IMR-90 (cell line): ENCODE measurements around the gene NBEA. TPM values are rescaled to one million over a fixed set of nuclear protein-coding genes. Genes with fewer than 3 reads are reported as not detected.

Source experiments
- ATAC-seq: fragments of 200-7000 bp; cut with Tn5 transposase; 2 replicates; pipeline ENCODE4 v1.9.1; 2020; ENCODE audit warnings: low read depth, mild to moderate bottlenecking, moderate library complexity
- BruUV-seq: library from RNA; stranded (reverse); fragments of 400-500 nt; replicated peaks from 2 replicates; lab custom pipeline; 2021; lab: Mats Ljungman, UMichigan
- CTCF ChIA-PET: fragments of 300-600 bp; formaldehyde crosslinking; extraction: SDS; loops from one replicate; lab custom pipeline; 2021; ENCODE audit warnings: antibody characterized with exemption; lab: Yijun Ruan, JAX
- POLR2A ChIA-PET: fragments of 300-600 bp; sonication (Branson Sonifier 250); formaldehyde crosslinking; loops from one replicate; lab custom pipeline; 2022; ENCODE audit warnings: antibody characterized with exemption; ENCODE audit not compliant: unreplicated experiment; lab: Charles Lee
- DNase-seq: peaks from one replicate; pipeline ENCODE4 v3.0.0; 2013
- H2AFZ ChIP-seq: replicated peaks from 2 replicates; pipeline ENCODE3; 2013; ENCODE audit warnings: low read length, mild to moderate bottlenecking; ENCODE audit not compliant: poor library complexity
- H2AK5ac ChIP-seq: 2 replicates; pipeline ENCODE4 v1.6.1; 2013; ENCODE audit warnings: low read depth, low read length, inconsistent platforms
- H2AK9ac ChIP-seq: replicated peaks from 2 replicates; pipeline ENCODE3; 2013; ENCODE audit warnings: mild to moderate bottlenecking, low read depth, low read length, moderate library complexity; ENCODE audit not compliant: poor library complexity
- H2BK120ac ChIP-seq: 2 replicates; pipeline ENCODE4 v1.6.1; 2013; ENCODE audit warnings: low read depth, low read length, inconsistent platforms
- H2BK15ac ChIP-seq: 3 replicates; pipeline ENCODE4 v1.6.1; 2013; ENCODE audit warnings: low read depth, low read length, inconsistent platforms
- H2BK20ac ChIP-seq: 2 replicates; pipeline ENCODE4 v1.6.1; 2013; ENCODE audit warnings: low read depth, mild to moderate bottlenecking, inconsistent platforms, low read length, moderate library complexity
- H2BK5ac ChIP-seq: 2 replicates; pipeline ENCODE4 v1.6.1; 2013; ENCODE audit warnings: mild to moderate bottlenecking, low read depth, low read length, inconsistent platforms; ENCODE audit not compliant: poor library complexity, severe bottlenecking
- H3K14ac ChIP-seq: replicated peaks from 2 replicates; pipeline ENCODE4 v1.6.1; 2013; ENCODE audit warnings: low read depth, low read length, inconsistent platforms
- H3K18ac ChIP-seq: 2 replicates; pipeline ENCODE4 v1.6.1; 2013; ENCODE audit warnings: low read depth, low read length, control low read depth
- H3K23ac ChIP-seq: 2 replicates; pipeline ENCODE4 v1.6.1; 2013; ENCODE audit warnings: low read depth, low read length, inconsistent platforms
- H3K27ac ChIP-seq: 2 replicates; pipeline ENCODE4 v1.5.1; 2013; ENCODE audit warnings: mild to moderate bottlenecking, control low read depth, low read length; ENCODE audit not compliant: insufficient read depth
- H3K27me3 ChIP-seq: 2 replicates; pipeline ENCODE4 v1.6.1; 2013; ENCODE audit warnings: low read length; ENCODE audit not compliant: control insufficient read depth, insufficient read depth
- H3K36me3 ChIP-seq: 2 replicates; pipeline ENCODE4 v1.6.1; 2013; ENCODE audit warnings: low read length, mixed read lengths; ENCODE audit not compliant: control insufficient read depth, insufficient read depth
- H3K4ac ChIP-seq: 2 replicates; pipeline ENCODE4 v1.6.1; 2013; ENCODE audit warnings: low read depth, low read length, inconsistent platforms
- H3K4me1 ChIP-seq: 2 replicates; pipeline ENCODE4 v1.6.1; 2013; ENCODE audit warnings: low read length, mixed read lengths; ENCODE audit not compliant: control insufficient read depth, insufficient read depth
- H3K4me2 ChIP-seq: 2 replicates; pipeline ENCODE4 v1.6.1; 2013; ENCODE audit warnings: low read depth, mild to moderate bottlenecking, control low read depth, low read length, moderate library complexity
- H3K4me3 ChIP-seq: 2 replicates; pipeline ENCODE4 v1.5.1; 2013; ENCODE audit warnings: low read depth, mild to moderate bottlenecking, control low read depth, low read length, moderate library complexity; ENCODE audit not compliant: insufficient read depth
- H3K56ac ChIP-seq: 2 replicates; pipeline ENCODE4 v1.6.1; 2013; ENCODE audit warnings: low read length, inconsistent platforms; ENCODE audit not compliant: insufficient read depth; ENCODE audit errors: extremely low read depth
- H3K79me1 ChIP-seq, 2 experiments: 2 replicates each; pipeline ENCODE4 v1.6.1; 2013; ENCODE audit warnings: low read length in 2 of 2, inconsistent platforms in 1 of 2, low read depth in 1 of 2
- H3K9ac ChIP-seq: 2 replicates; pipeline ENCODE4 v1.6.1; 2013; ENCODE audit warnings: low read depth, low read length, control low read depth
- H3K9me1 ChIP-seq: 2 replicates; pipeline ENCODE4 v1.6.1; 2013; ENCODE audit warnings: low read length, inconsistent platforms; ENCODE audit not compliant: insufficient read depth
- H3K9me3 ChIP-seq: 2 replicates; pipeline ENCODE4 v1.6.1; 2013; ENCODE audit warnings: low read length; ENCODE audit not compliant: control insufficient read depth, insufficient read depth
- H4K20me1 ChIP-seq: 2 replicates; pipeline ENCODE4 v1.6.1; 2013; ENCODE audit warnings: low read length, inconsistent platforms; ENCODE audit not compliant: insufficient read depth
- H4K5ac ChIP-seq: 2 replicates; pipeline ENCODE4 v1.6.1; 2013; ENCODE audit warnings: mild to moderate bottlenecking, low read depth, low read length, control low read depth
- H4K8ac ChIP-seq, 2 experiments: 2 replicates each; pipeline ENCODE4 v1.6.1; 2013; ENCODE audit warnings: low read depth in 2 of 2, low read length in 2 of 2, control low read depth in 1 of 2, inconsistent platforms in 1 of 2
- H4K91ac ChIP-seq: 2 replicates; pipeline ENCODE4 v1.6.1; 2013; ENCODE audit warnings: low read depth, low read length, inconsistent platforms; ENCODE audit not compliant: insufficient read depth
- CHD1 ChIP-seq: IDR thresholded peaks from 2 replicates; pipeline ENCODE4 v1.6.1; 2012; ENCODE audit warnings: low read depth, low read length, improper control_type of control experiment
- FOS ChIP-seq: fragments of 150-350 bp; IDR thresholded peaks from 2 replicates; pipeline ENCODE4 v1.6.1; 2016; ENCODE audit warnings: low read depth, low read length
- MAFK ChIP-seq: IDR thresholded peaks from 2 replicates; pipeline ENCODE4 v1.6.1; 2012; ENCODE audit warnings: low read depth, low read length, improper control_type of control experiment
- RAD21 ChIP-seq: IDR thresholded peaks from 2 replicates; pipeline ENCODE4 v1.6.1; 2012; ENCODE audit warnings: low read length, improper control_type of control experiment
- RFX5 ChIP-seq: IDR thresholded peaks from 2 replicates; pipeline ENCODE4 v1.8.0; 2012; ENCODE audit warnings: low read depth, mild to moderate bottlenecking, low read length, moderate library complexity
- SMC3 ChIP-seq: fragments of 150-350 bp; IDR thresholded peaks from 2 replicates; pipeline ENCODE4 v1.6.1; 2016; ENCODE audit warnings: low read depth, mild to moderate bottlenecking, antibody characterized with exemption, low read length, moderate library complexity
- WGBS, 2 experiments: methylation state at CpG; one replicate each; pipeline versions ENCODE4 v1.1.5 to v1.1.7; 2013; ENCODE audit warnings: missing lambda C conversion rate in 2 of 2; ENCODE audit not compliant: insufficient read length in 1 of 2; ENCODE audit errors: extremely low coverage in 2 of 2; 5-methylcytosine and 5-hydroxymethylcytosine counted together
- dilution Hi-C: fragments of 300-500 bp; cut with HindIII; formaldehyde crosslinking; loops from one replicate; pipeline ENCODE4 v1.14.3; 2018; ENCODE audit warnings: low sequenced_read_pairs; ENCODE audit not compliant: unreplicated experiment
- in situ Hi-C: fragments of 300-500 bp; cut with MboI; formaldehyde crosslinking; loops from 3 replicates; pipeline ENCODE4 v1.14.3; 2019; ENCODE audit warnings: low sequenced_read_pairs, inconsistent platforms, mixed read lengths
- intact Hi-C: fragments of 100-400 bp; cut with micrococcal nuclease; formaldehyde crosslinking; loops from 2 replicates; pipeline ENCODE4 v1.10.0; 2022
- polyA plus RNA-seq, 3 experiments: library from polyadenylated mRNA; depleted of rRNA; stranded (reverse); fragments of >200 nt; gene quantifications; 2 replicates each; pipeline ENCODE4 v1.2.3, GENCODE V29; 2012; ENCODE audit warnings: low replicate concordance in 1 of 3
- total RNA-seq: library from RNA; depleted of rRNA; stranded (reverse); fragments of >200 nt; gene quantifications from 2 replicates; pipeline ENCODE4 v1.2.3, GENCODE V29; 2012
- TF ChIP-seq, protein P1 (sequence below): fragments of 150-350 bp; IDR thresholded peaks from 2 replicates; pipeline ENCODE4 v1.6.1; 2017; ENCODE audit warnings: mild to moderate bottlenecking, antibody characterized with exemption, low read length, low read depth

NBEA gene
- total and polyA plus RNA-seq, 2 of the 4 experiments (the other 2 are of a cell fraction): 0.82 to 2.2 TPM

DNA sequence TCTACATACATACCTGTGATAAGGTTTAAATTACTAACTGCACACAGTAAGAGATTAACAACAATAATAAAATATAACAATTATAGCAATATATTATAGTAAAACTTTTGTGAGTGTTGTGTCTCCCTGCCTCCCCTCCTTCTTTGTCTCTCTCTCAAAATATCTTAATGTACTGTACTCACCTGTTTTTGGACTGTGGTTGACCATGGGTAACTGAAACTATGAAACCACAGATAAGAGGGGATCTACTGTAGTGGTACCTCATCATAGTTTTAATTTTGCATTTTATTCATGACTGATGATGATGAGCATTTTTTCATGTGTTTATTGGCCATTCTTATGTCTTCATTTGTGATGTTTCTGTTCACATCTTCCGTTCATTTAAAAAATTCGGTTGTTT lies 104.5 kb downstream of the NBEA start:
- dilution Hi-C loops (no loop called here), intact Hi-C loops (no loop called here), in situ Hi-C loops (no loop called here)
- H3K18ac ChIP-seq: no peak overlapping the region
- no peaks in the 10 kb centered on the region for H3K79me1 ChIP-seq
- no peak overlapping the region for H3K27ac ChIP-seq
- POLR2A ChIA-PET: no interaction called here
- no peak overlapping the region for H2BK20ac ChIP-seq
- H2AFZ ChIP-seq: no peak overlapping the region
- DNase-seq: no peak
- TF ChIP-seq, protein P1, sequence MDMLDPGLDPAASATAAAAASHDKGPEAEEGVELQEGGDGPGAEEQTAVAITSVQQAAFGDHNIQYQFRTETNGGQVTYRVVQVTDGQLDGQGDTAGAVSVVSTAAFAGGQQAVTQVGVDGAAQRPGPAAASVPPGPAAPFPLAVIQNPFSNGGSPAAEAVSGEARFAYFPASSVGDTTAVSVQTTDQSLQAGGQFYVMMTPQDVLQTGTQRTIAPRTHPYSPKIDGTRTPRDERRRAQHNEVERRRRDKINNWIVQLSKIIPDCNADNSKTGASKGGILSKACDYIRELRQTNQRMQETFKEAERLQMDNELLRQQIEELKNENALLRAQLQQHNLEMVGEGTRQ: no peak
- TF ChIP-seq FOS (no peak), CHD1 (no peak), RAD21 (no peak), RFX5 (no peak), MAFK (no peak), SMC3 (no peak)
- H3K27me3 ChIP-seq: no peaks in the 10 kb centered on the region
- CTCF ChIA-PET: no interaction called here
- H2BK5ac ChIP-seq: no peak overlapping the region
- no peak overlapping the region for H3K14ac ChIP-seq
- no peak overlapping the region for H2AK5ac ChIP-seq
- H3K9ac ChIP-seq: no peak overlapping the region
- no peak overlapping the region for H3K23ac ChIP-seq
- BruUV-seq: no TSS peak
- H3K4me2 ChIP-seq: no peak overlapping the region
- H4K5ac ChIP-seq: no peak overlapping the region
- no peak overlapping the region for H3K56ac ChIP-seq
- no peak overlapping the region for H3K4me3 ChIP-seq
- H3K9me1 ChIP-seq: no peaks in the 10 kb centered on the region
- no CpG with 5 or more reads among the region's 2 CpGs for WGBS, 2 experiments
- no peaks in the 10 kb centered on the region for H4K20me1 ChIP-seq
- no peaks in the 10 kb centered on the region for H3K36me3 ChIP-seq
- H3K4me1 ChIP-seq: no peaks in the 10 kb centered on the region
- no peak overlapping the region for H4K91ac ChIP-seq
- H2BK120ac ChIP-seq: no peak overlapping the region
- H2BK15ac ChIP-seq: no peak overlapping the region
- no peak overlapping the region for H2AK9ac ChIP-seq
- no peaks in the 10 kb centered on the region for H3K9me3 ChIP-seq
- no peak overlapping the region for H3K4ac ChIP-seq
- H4K8ac ChIP-seq: no peak overlapping the region
- ATAC-seq: no peak
